GM10266 (cell line): ENCODE data around the gene ZNF835.

Experiments
- DNase-seq: peaks from one replicate; pipeline ENCODE4 v3.0.0; 2012; ENCODE audit errors: extremely low spot score
- CTCF ChIP-seq: IDR thresholded peaks from 2 replicates; pipeline ENCODE4 v1.5.1; 2012; ENCODE audit warnings: mild to moderate bottlenecking, low read depth; ENCODE audit not compliant: control insufficient read depth, insufficient read depth; ENCODE audit errors: missing control alignments

The ZNF835 gene

GRCh38 chr19:56619121-56619520, 52.4 kb downstream of the ZNF835 start:
- no peak for DNase-seq
- no peak for TF ChIP-seq CTCF

- DNase-seq = no peak
- no peak for TF ChIP-seq CTCF
Observed at GRCh38 chr19:56617531-56617930, 54.0 kb downstream of the ZNF835 start.

- TF ChIP-seq CTCF = no peak
- DNase-seq = no peak
Observed at GRCh38 chr19:56613639-56614038, 57.9 kb downstream of the ZNF835 start.

GRCh38 chr19:56612737-56613136, 58.8 kb downstream of the ZNF835 start:
- DNase-seq = no peak
- TF ChIP-seq CTCF = no peak
